SK-N-SH (cell line): ENCODE results near the gene ATOH1. TPM values are rescaled to one million over a fixed set of nuclear protein-coding genes. Genes with fewer than 3 reads are reported as not detected.

Source experiments
- CTCF ChIA-PET: fragments of 300-600, 350-600 bp; formaldehyde crosslinking; extraction: SDS; loops from one replicate; lab custom pipeline; 2021; lab: Yijun Ruan, JAX
- POLR2A ChIA-PET: fragments of 350-600 bp; sonication (Branson Sonifier 250); formaldehyde crosslinking; extraction: SDS; loops from one replicate; lab custom pipeline; 2020; ENCODE audit warnings: antibody characterized with exemption, inconsistent platforms; lab: Yijun Ruan, JAX
- DNase-seq: peaks from one replicate; pipeline ENCODE4 v3.0.0; 2012
- H2AFZ ChIP-seq: fragments of 200-600 bp; sonication (generic); 2 replicates; pipeline ENCODE4 v1.8.1; 2016; ENCODE audit warnings: antibody characterized with exemption, mild to moderate bottlenecking, low read depth
- H3F3A ChIP-seq: fragments of 200-600 bp; sonication (generic); replicated peaks from 2 replicates; pipeline ENCODE3; 2016; ENCODE audit warnings: antibody characterized with exemption, mild to moderate bottlenecking; ENCODE audit not compliant: insufficient read depth
- H3K27ac ChIP-seq, 2 experiments: fragments of 200-500 bp in 1 of 2; fragments of 200-600 bp in 1 of 2; sonication (Bioruptor generic) in 1 of 2; sonication (generic), shearing (Covaris generic) in 1 of 2; 2 replicates each; pipeline versions ENCODE4 v1.5.1 to v1.6.1; 2014 to 2016; ENCODE audit warnings: low read depth in 2 of 2, inconsistent platforms in 1 of 2, low read length in 1 of 2, mild to moderate bottlenecking in 1 of 2, mixed read lengths in 1 of 2
- H3K27me3 ChIP-seq: fragments of 200-600 bp; sonication (generic), shearing (Covaris generic); 2 replicates; pipeline ENCODE4 v1.6.1; 2016; ENCODE audit warnings: mixed run types; ENCODE audit not compliant: insufficient read depth
- H3K36me3 ChIP-seq, 2 experiments: fragments of 200-500 bp in 1 of 2; fragments of 200-600 bp in 1 of 2; sonication (Bioruptor generic) in 1 of 2; sonication (generic) in 1 of 2; replicated peaks in 1 of 2; 2 replicates each; pipeline versions ENCODE3 to v1.5.1; 2014 to 2016; ENCODE audit warnings: low read length in 1 of 2, mild to moderate bottlenecking in 1 of 2; ENCODE audit not compliant: insufficient read depth in 2 of 2, control insufficient read depth in 1 of 2
- H3K4me1 ChIP-seq, 2 experiments: fragments of 200-500 bp in 1 of 2; fragments of 200-600 bp in 1 of 2; sonication (Bioruptor generic) in 1 of 2; sonication (generic), shearing (Covaris generic) in 1 of 2; 2 replicates each; pipeline versions ENCODE4 v1.5.1 to v1.6.1; 2014 to 2016; ENCODE audit warnings: low read depth in 1 of 2, low read length in 1 of 2, mixed run types in 1 of 2; ENCODE audit not compliant: insufficient read depth in 2 of 2, control insufficient read depth in 1 of 2
- H3K4me2 ChIP-seq: fragments of 200-600 bp; sonication (generic), shearing (Covaris generic); 2 replicates; pipeline ENCODE4 v1.6.1; 2017; ENCODE audit warnings: mixed run types
- H3K4me3 ChIP-seq, 2 experiments: fragments of 200-500 bp in 1 of 2; fragments of 200-600 bp in 1 of 2; sonication (Bioruptor generic) in 1 of 2; sonication (generic), shearing (Covaris generic) in 1 of 2; 2 replicates each; pipeline versions ENCODE4 v1.5.1 to v1.8.1; 2014 to 2016; ENCODE audit warnings: low read depth in 2 of 2, inconsistent platforms in 1 of 2, low read length in 1 of 2, mild to moderate bottlenecking in 1 of 2, mixed read lengths in 1 of 2, moderate library complexity in 1 of 2
- H3K79me2 ChIP-seq: fragments of 200-600 bp; sonication (generic); 2 replicates; pipeline ENCODE4 v1.8.1; 2017; ENCODE audit warnings: mild to moderate bottlenecking; ENCODE audit not compliant: insufficient read depth
- H3K9ac ChIP-seq: fragments of 200-600 bp; sonication (generic); 2 replicates; pipeline ENCODE4 v1.6.1; 2017; ENCODE audit warnings: mixed run types
- H3K9me2 ChIP-seq: fragments of 200-600 bp; sonication (generic); 2 replicates; pipeline ENCODE4 v1.6.1; 2017; ENCODE audit warnings: mixed run types
- H3K9me3 ChIP-seq: fragments of 200-600 bp; sonication (generic); 2 replicates; pipeline ENCODE4 v1.6.1; 2017; ENCODE audit warnings: mixed run types, mild to moderate bottlenecking, moderate library complexity
- H4K20me1 ChIP-seq: fragments of 200-600 bp; sonication (generic); 2 replicates; pipeline ENCODE4 v1.6.1; 2017; ENCODE audit warnings: mild to moderate bottlenecking, mixed run types; ENCODE audit not compliant: insufficient read depth
- CHD2 ChIP-seq: fragments of 150-350 bp; IDR thresholded peaks from 2 replicates; pipeline ENCODE4 v1.6.1; 2018; ENCODE audit warnings: low read length; ENCODE audit not compliant: partially characterized antibody
- EZH2phosphoT487 ChIP-seq: fragments of 200-600 bp; sonication (generic); IDR thresholded peaks from 2 replicates; pipeline ENCODE4 v1.6.1; 2017; ENCODE audit warnings: low read depth, mixed run types, mild to moderate bottlenecking, antibody characterized with exemption, moderate library complexity, borderline replicate concordance
- FOSL2 ChIP-seq: IDR thresholded peaks from 2 replicates; pipeline ENCODE4 v1.4.0; 2012; ENCODE audit warnings: low read depth, mild to moderate bottlenecking, moderate library complexity, borderline replicate concordance
- JUND ChIP-seq: IDR thresholded peaks from 2 replicates; pipeline ENCODE4 v1.4.0; 2012
- MEF2A ChIP-seq: IDR thresholded peaks from 2 replicates; pipeline ENCODE4 v1.4.0; 2012; ENCODE audit warnings: low read depth, borderline replicate concordance
- NFIC ChIP-seq: IDR thresholded peaks from 2 replicates; pipeline ENCODE4 v1.4.0; 2012; ENCODE audit warnings: borderline replicate concordance
- NRF1 ChIP-seq: IDR thresholded peaks from 2 replicates; pipeline ENCODE4 v1.6.1; 2012; ENCODE audit warnings: low read depth, mild to moderate bottlenecking, low read length
- POLR2AphosphoS5 ChIP-seq: IDR thresholded peaks from 2 replicates; pipeline ENCODE4 v1.6.1; 2012; ENCODE audit warnings: low read depth, low read length
- RAD21 ChIP-seq: IDR thresholded peaks from 2 replicates; pipeline ENCODE4 v1.6.1; 2012; ENCODE audit warnings: mild to moderate bottlenecking, low read length
- RCOR1 ChIP-seq: fragments of 150-350 bp; IDR thresholded peaks from 2 replicates; pipeline ENCODE4 v1.6.1; 2017; ENCODE audit warnings: antibody characterized with exemption, low read length
- RFX5 ChIP-seq: IDR thresholded peaks from 2 replicates; pipeline ENCODE4 v1.6.1; 2012; ENCODE audit warnings: mild to moderate bottlenecking, improper control_type of control experiment, low read length
- SMC3 ChIP-seq: IDR thresholded peaks from 2 replicates; pipeline ENCODE4 v1.6.1; 2012; ENCODE audit warnings: low read depth, low read length, improper control_type of control experiment
- WGBS: methylation state at CpG from one replicate; pipeline ENCODE4 v1.1.6; 2017; ENCODE audit warnings: low lambda C conversion rate; 5-methylcytosine and 5-hydroxymethylcytosine counted together
- polyA plus RNA-seq, 3 experiments: library from polyadenylated mRNA; depleted of rRNA; stranded (reverse); fragments of >200 nt; gene quantifications; 2 replicates each; pipeline ENCODE4 v1.2.3, GENCODE V29; 2012
- TF ChIP-seq, protein P1 (sequence below): fragments of 150-350 bp; IDR thresholded peaks from 2 replicates; pipeline ENCODE4 v1.6.1; 2017; ENCODE audit warnings: antibody characterized with exemption, low read length, low read depth, borderline replicate concordance
- TF ChIP-seq, protein P2 (sequence below): IDR thresholded peaks from 2 replicates; pipeline ENCODE4 v1.6.1; 2012; ENCODE audit warnings: mild to moderate bottlenecking, low read depth, low read length, moderate library complexity
- TF ChIP-seq, protein P3 (sequence below): fragments of 200-600 bp; sonication (generic); IDR thresholded peaks from 2 replicates; pipeline ENCODE4 v1.6.1; 2017; ENCODE audit warnings: antibody characterized with exemption, mild to moderate bottlenecking, moderate library complexity
- TF ChIP-seq, protein P4 (sequence below): IDR thresholded peaks from 2 replicates; pipeline ENCODE4 v1.4.0; 2012; ENCODE audit warnings: low read depth, borderline replicate concordance
- TF ChIP-seq, protein P5 (sequence below): fragments of 150-350 bp; IDR thresholded peaks from 2 replicates; pipeline ENCODE4 v1.6.1; 2016; ENCODE audit warnings: mild to moderate bottlenecking, low read depth, low read length

ATOH1 gene
- polyA plus RNA-seq, 1 of the 3 experiments (the other 2 are of a cell fraction) = not detected

DNA sequence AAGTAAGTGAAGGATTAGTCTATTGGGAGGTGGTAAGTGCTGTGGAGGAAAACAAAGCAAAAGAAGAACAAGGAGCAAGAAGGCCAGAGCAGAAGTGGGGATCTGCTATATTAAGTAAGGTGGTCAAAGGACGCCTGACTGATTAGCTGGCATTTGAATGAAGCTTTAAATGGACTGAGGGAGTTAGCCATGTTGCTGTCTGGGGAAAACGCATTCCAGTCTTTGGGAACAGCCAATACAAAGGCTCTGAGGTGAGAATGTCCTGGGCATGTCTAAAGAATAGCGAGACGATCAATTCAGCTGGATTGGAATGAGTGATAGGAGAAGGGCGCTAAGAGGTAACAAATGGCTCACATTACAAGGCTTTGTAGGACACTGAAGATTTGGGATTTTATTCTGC, 48.5 kb upstream of the ATOH1 start:
- Histone ChIP-seq H3K9ac (no peak overlapping the region), H3K4me3 (no peak overlapping the region), H3K9me2 (no peaks in the 10 kb centered on the region), H2AFZ (no peak overlapping the region), H3K9me3 (no peaks in the 10 kb centered on the region), H3K27ac (no peak overlapping the region), H3K27me3 (no peaks in the 10 kb centered on the region), H3K4me1 (no peaks in the 10 kb centered on the region), H3K36me3 (no peaks in the 10 kb centered on the region), H3K79me2 (no peaks in the 10 kb centered on the region), H3K4me2 (no peak overlapping the region), H4K20me1 (no peaks in the 10 kb centered on the region), H3F3A (no peaks in the 10 kb centered on the region)
- POLR2A ChIA-PET = no interaction called here
- CTCF ChIA-PET = interaction anchor here (2.1 kb wide), 1 partner anchor 9 kb away, joined by 6 read pairs; no protein-coding TSS in a partner anchor
- TF ChIP-seq, protein P1, sequence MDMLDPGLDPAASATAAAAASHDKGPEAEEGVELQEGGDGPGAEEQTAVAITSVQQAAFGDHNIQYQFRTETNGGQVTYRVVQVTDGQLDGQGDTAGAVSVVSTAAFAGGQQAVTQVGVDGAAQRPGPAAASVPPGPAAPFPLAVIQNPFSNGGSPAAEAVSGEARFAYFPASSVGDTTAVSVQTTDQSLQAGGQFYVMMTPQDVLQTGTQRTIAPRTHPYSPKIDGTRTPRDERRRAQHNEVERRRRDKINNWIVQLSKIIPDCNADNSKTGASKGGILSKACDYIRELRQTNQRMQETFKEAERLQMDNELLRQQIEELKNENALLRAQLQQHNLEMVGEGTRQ = no peak
- TF ChIP-seq RAD21 (no peak), CHD2 (no peak), NFIC (no peak), RFX5 (no peak), MEF2A (no peak), FOSL2 (no peak), JUND (no peak)
- TF ChIP-seq, protein P2, sequence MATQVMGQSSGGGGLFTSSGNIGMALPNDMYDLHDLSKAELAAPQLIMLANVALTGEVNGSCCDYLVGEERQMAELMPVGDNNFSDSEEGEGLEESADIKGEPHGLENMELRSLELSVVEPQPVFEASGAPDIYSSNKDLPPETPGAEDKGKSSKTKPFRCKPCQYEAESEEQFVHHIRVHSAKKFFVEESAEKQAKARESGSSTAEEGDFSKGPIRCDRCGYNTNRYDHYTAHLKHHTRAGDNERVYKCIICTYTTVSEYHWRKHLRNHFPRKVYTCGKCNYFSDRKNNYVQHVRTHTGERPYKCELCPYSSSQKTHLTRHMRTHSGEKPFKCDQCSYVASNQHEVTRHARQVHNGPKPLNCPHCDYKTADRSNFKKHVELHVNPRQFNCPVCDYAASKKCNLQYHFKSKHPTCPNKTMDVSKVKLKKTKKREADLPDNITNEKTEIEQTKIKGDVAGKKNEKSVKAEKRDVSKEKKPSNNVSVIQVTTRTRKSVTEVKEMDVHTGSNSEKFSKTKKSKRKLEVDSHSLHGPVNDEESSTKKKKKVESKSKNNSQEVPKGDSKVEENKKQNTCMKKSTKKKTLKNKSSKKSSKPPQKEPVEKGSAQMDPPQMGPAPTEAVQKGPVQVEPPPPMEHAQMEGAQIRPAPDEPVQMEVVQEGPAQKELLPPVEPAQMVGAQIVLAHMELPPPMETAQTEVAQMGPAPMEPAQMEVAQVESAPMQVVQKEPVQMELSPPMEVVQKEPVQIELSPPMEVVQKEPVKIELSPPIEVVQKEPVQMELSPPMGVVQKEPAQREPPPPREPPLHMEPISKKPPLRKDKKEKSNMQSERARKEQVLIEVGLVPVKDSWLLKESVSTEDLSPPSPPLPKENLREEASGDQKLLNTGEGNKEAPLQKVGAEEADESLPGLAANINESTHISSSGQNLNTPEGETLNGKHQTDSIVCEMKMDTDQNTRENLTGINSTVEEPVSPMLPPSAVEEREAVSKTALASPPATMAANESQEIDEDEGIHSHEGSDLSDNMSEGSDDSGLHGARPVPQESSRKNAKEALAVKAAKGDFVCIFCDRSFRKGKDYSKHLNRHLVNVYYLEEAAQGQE = no peak
- TF ChIP-seq, protein P3, sequence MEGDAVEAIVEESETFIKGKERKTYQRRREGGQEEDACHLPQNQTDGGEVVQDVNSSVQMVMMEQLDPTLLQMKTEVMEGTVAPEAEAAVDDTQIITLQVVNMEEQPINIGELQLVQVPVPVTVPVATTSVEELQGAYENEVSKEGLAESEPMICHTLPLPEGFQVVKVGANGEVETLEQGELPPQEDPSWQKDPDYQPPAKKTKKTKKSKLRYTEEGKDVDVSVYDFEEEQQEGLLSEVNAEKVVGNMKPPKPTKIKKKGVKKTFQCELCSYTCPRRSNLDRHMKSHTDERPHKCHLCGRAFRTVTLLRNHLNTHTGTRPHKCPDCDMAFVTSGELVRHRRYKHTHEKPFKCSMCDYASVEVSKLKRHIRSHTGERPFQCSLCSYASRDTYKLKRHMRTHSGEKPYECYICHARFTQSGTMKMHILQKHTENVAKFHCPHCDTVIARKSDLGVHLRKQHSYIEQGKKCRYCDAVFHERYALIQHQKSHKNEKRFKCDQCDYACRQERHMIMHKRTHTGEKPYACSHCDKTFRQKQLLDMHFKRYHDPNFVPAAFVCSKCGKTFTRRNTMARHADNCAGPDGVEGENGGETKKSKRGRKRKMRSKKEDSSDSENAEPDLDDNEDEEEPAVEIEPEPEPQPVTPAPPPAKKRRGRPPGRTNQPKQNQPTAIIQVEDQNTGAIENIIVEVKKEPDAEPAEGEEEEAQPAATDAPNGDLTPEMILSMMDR = no peak
- WGBS = 69% methylated on average over 5 of the region's 5 CpGs
- DNase-seq = no peak

DNA sequence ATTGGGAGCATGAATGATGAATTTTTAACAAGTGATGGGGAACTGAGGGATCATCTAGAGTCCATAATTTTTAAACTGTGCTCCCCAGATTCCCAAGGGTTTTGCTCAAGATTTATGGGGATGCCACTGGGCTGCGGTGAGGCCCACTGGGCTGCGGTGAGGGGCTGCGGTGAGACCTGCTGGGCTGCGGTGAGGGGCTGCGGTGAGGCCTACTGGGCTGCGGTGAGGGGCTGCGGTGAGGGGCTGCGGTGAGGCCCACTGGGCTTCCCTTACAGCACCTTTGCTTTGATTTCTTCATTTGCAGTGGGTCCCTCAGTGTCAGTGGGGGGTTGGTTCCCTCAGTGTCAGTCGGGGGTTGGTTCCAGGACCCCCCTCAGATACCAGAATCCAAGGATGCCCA, 47.4 kb upstream of the ATOH1 start:
- WGBS = 43% methylated on average over 3 of the region's 9 CpGs
- H3K79me2 ChIP-seq = no peaks in the 10 kb centered on the region
- H3K4me1 ChIP-seq = no peaks in the 10 kb centered on the region
- CTCF ChIA-PET = no interaction called here
- H2AFZ ChIP-seq = no peak overlapping the region
- H3K9me2 ChIP-seq = no peaks in the 10 kb centered on the region
- H4K20me1 ChIP-seq = no peaks in the 10 kb centered on the region
- DNase-seq = no peak
- no peaks in the 10 kb centered on the region for H3F3A ChIP-seq
- no peak overlapping the region for H3K27ac ChIP-seq
- H3K4me3 ChIP-seq = no peak overlapping the region
- no peak overlapping the region for H3K9ac ChIP-seq
- POLR2A ChIA-PET = no interaction called here
- H3K9me3 ChIP-seq = no peaks in the 10 kb centered on the region
- H3K4me2 ChIP-seq = no peak overlapping the region
- no peaks in the 10 kb centered on the region for H3K36me3 ChIP-seq
- H3K27me3 ChIP-seq = no peaks in the 10 kb centered on the region
- no peak for TF ChIP-seq RCOR1
- TF ChIP-seq, protein P4, sequence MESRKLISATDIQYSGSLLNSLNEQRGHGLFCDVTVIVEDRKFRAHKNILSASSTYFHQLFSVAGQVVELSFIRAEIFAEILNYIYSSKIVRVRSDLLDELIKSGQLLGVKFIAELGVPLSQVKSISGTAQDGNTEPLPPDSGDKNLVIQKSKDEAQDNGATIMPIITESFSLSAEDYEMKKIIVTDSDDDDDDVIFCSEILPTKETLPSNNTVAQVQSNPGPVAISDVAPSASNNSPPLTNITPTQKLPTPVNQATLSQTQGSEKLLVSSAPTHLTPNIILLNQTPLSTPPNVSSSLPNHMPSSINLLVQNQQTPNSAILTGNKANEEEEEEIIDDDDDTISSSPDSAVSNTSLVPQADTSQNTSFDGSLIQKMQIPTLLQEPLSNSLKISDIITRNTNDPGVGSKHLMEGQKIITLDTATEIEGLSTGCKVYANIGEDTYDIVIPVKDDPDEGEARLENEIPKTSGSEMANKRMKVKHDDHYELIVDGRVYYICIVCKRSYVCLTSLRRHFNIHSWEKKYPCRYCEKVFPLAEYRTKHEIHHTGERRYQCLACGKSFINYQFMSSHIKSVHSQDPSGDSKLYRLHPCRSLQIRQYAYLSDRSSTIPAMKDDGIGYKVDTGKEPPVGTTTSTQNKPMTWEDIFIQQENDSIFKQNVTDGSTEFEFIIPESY = no peak
- no peak for TF ChIP-seq SMC3
- TF ChIP-seq, protein P5, sequence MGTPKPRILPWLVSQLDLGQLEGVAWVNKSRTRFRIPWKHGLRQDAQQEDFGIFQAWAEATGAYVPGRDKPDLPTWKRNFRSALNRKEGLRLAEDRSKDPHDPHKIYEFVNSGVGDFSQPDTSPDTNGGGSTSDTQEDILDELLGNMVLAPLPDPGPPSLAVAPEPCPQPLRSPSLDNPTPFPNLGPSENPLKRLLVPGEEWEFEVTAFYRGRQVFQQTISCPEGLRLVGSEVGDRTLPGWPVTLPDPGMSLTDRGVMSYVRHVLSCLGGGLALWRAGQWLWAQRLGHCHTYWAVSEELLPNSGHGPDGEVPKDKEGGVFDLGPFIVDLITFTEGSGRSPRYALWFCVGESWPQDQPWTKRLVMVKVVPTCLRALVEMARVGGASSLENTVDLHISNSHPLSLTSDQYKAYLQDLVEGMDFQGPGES = no peak
- no peak for TF ChIP-seq MEF2A
- no peak for TF ChIP-seq POLR2AphosphoS5
- no peak for TF ChIP-seq EZH2phosphoT487
- TF ChIP-seq, protein P1 = no peak
- TF ChIP-seq NRF1 = no peak
